Heart right ventricle (tissue), 16 donors: ENCODE measurements around the gene GALNT18. TPM values are rescaled to one million over a fixed set of nuclear protein-coding genes. Genes with fewer than 3 reads are reported as not detected.

Experiments used
- ATAC-seq, 8 donors: fragments of 200-7000 bp; cut with Tn5 transposase; one replicate each; pipeline ENCODE4 v1.9.1; 2020; ENCODE audit warnings: mild to moderate bottlenecking in 8 of 8, moderate library complexity in 8 of 8, moderate number of reproducible peaks in 1 of 8
- DNase-seq, 2 donors: peaks; one replicate each; pipeline ENCODE4 v3.0.0-alpha.2; 2020
- H3K27ac ChIP-seq, 10 donors: fragments of 200-600 bp; sonication (generic) in 2 of 10; one replicate each; pipeline versions ENCODE4 v1.5.0 to v1.8.0; 2020 to 2022; ENCODE audit warnings: mild to moderate bottlenecking in 3 of 10
- H3K27me3 ChIP-seq, 7 donors: fragments of 200-600 bp; one replicate each; pipeline ENCODE4 v1.8.0; 2021 to 2022; ENCODE audit warnings: mild to moderate bottlenecking in 2 of 7
- H3K36me3 ChIP-seq, 9 donors: fragments of 200-600 bp; sonication (generic) in 1 of 9; one replicate each; pipeline versions ENCODE4 v1.5.0 to v1.8.0; 2020 to 2022; ENCODE audit warnings: mild to moderate bottlenecking in 2 of 9
- H3K4me1 ChIP-seq, 9 donors: fragments of 200-600 bp; sonication (generic) in 1 of 9; one replicate each; pipeline versions ENCODE4 v1.5.0 to v1.8.0; 2020 to 2022; ENCODE audit warnings: mild to moderate bottlenecking in 4 of 9
- H3K4me3 ChIP-seq, 10 donors: fragments of 200-600 bp; sonication (generic) in 2 of 10; one replicate each; pipeline versions ENCODE4 v1.5.0 to v1.8.0; 2020 to 2022; ENCODE audit warnings: mild to moderate bottlenecking in 7 of 10, moderate library complexity in 2 of 10
- H3K9me3 ChIP-seq, 11 donors: fragments of 200-600 bp in 10 of 11; sonication (generic) in 2 of 11; one replicate each; pipeline versions ENCODE4 v1.5.0 to v1.8.0; 2013 to 2022; ENCODE audit warnings: mild to moderate bottlenecking in 2 of 11, control low read depth in 1 of 11, moderate library complexity in 1 of 11
- CTCF ChIP-seq, 9 donors: fragments of 200-600 bp; sonication (generic) in 2 of 9; IDR thresholded peaks; one replicate each; pipeline versions ENCODE4 v1.5.0 to v1.8.0; 2021 to 2022; ENCODE audit warnings: antibody characterized with exemption in 9 of 9, mild to moderate bottlenecking in 5 of 9, moderate library complexity in 1 of 9
- WGBS, 2 donors: extraction: QIAGEN DNeasy Blood & Tissue Kit; methylation state at CpG; one replicate each; pipeline ENCODE4 v1.1.7; 2013; ENCODE audit warnings: inconsistent platforms in 1 of 2; 5-methylcytosine and 5-hydroxymethylcytosine counted together
- intact Hi-C, 10 donors: fragments of 100-400 bp; cut with DNase I; formaldehyde crosslinking; loops; one replicate each; pipeline versions ENCODE4 v1.11.1 to v1.14.2; 2022
- polyA plus RNA-seq, 2 donors: library from polyadenylated mRNA; stranded (reverse); fragments of 200-250 nt; gene quantifications; one replicate each; pipeline ENCODE4 v1.2.3, GENCODE V29; 2013
- total RNA-seq, 10 donors: library from RNA; stranded (reverse); fragmentation: NEBNext Ultra II Directional in 3 of 10; extraction: Animal tissue kit (Norgen Biotek cat#: 25700) in 3 of 10; gene quantifications; one replicate each; pipeline versions ENCODE4 v1.2.1 to v1.2.4, GENCODE V29; 2021 to 2023
- donor health status: Arrhythmogenic right ventricular cardiomyopathy.
- donor health status: ischemic (EF 13 %, LVEDD 7.1; RV severe dilation, severe dysfunction).
- donor health status: healthy with polysubstance abuse.
- donor health status: DM: no; HTN: yes; CAD: no.
- donor health status: DM: no; HTN: no; CAD: no.
- donor health status: ischemic (EF 25% LVEDD 6.9; RV normal size, moderate dysfunction).
- donor health status: ischemic (EF 25% LVEDD 5.7; RV mildly dilated, moderate dysfunction).
- donor health status: healthy.
- donor health status: DM: yes; HTN: yes; CAD: no.
- donor health status: Ischemic cardiomyopathy.
- donor health status: ischemic (EF 35%, LVEDD 5.7; RV mildly dilated, moderate dysfunction).
- donor health status: nonischemic (EF 11% LVEDD 7.7; RV severe dilation, severe dysfunction).
- donor health status: DM: yes; HTN: yes; CAD: no.
- donor health status: PGD.
- donor health status: ischemic (EF 29% LVEDD 5.4; RV normal size, mild dysfunction).
- donor health status: nonischemic (EF 23%, LVEDD 6.1; RV moderate dilation, normal function).

Gene GALNT18
- total and polyA plus RNA-seq, 12 donors: 7.0 to 29.0 (median 15.6) TPM

- no peak for ATAC-seq
- no peak overlapping the region for H3K27ac ChIP-seq
- no peak for TF ChIP-seq CTCF (IDR thresholded peaks at IDR 0.05)
- no peaks in the 10 kb centered on the region for H3K27me3 ChIP-seq
- 87 to 88% methylated on average over 11 of the region's 11 CpGs for WGBS, 2 donors
- H3K36me3 ChIP-seq: no peaks in the 10 kb centered on the region
- H3K4me3 ChIP-seq: no peak overlapping the region
- peaks cover 0 to 43% (median 19%) of the 10 kb centered on the region in 9 donors for H3K4me1 ChIP-seq
- intact Hi-C loops: no loop called here
- no peaks in the 10 kb centered on the region for H3K9me3 ChIP-seq
- no peak for DNase-seq
Measured at GRCh38 chr11:11483627-11484026, 138.2 kb downstream of the GALNT18 start.

GRCh38 chr11:11482730-11483129 is 139.1 kb downstream of the GALNT18 start:
- intact Hi-C loops: no loop called here
- ATAC-seq (no peak), DNase-seq (no peak)
- Histone ChIP-seq H3K4me3 (no peak overlapping the region), H3K4me1 (peaks cover 0 to 44% (median 19%) of the 10 kb centered on the region in 9 donors), H3K9me3 (no peaks in the 10 kb centered on the region), H3K27ac (no peak overlapping the region), H3K36me3 (no peaks in the 10 kb centered on the region), H3K27me3 (no peaks in the 10 kb centered on the region)
- WGBS, 2 donors: 85 to 90% methylated on average over 3 of the region's 3 CpGs
- TF ChIP-seq CTCF (IDR thresholded peaks at IDR 0.05): no peak

- ATAC-seq (peak; percentile 75 to 97 (median 95)), DNase-seq (peak in 1 of 2 donors; percentile 38)
- Histone ChIP-seq H3K4me3 (no peak overlapping the region), H3K9me3 (no peaks in the 10 kb centered on the region), H3K27me3 (no peaks in the 10 kb centered on the region), H3K4me1 (peaks cover 0 to 58% (median 22%) of the 10 kb centered on the region in 9 donors), H3K36me3 (no peaks in the 10 kb centered on the region), H3K27ac (peak overlapping the region in 5 of 10 donors; percentile 7 to 62 (median 16))
- WGBS, 2 donors: 46 to 62% methylated on average over 4 of the region's 4 CpGs
- intact Hi-C loops: no loop called here
- no peak for TF ChIP-seq CTCF (IDR thresholded peaks at IDR 0.05)
Measured at GRCh38 chr11:11481371-11481770, 140.4 kb downstream of the GALNT18 start.

- no peak for DNase-seq
- 74 to 85% methylated on average over 2 of the region's 3 CpGs for WGBS, 2 donors
- H3K4me3 ChIP-seq: no peak overlapping the region
- TF ChIP-seq CTCF (IDR thresholded peaks at IDR 0.05): no peak
- no peaks in the 10 kb centered on the region for H3K36me3 ChIP-seq
- H3K9me3 ChIP-seq: no peaks in the 10 kb centered on the region
- intact Hi-C loops: no loop called here
- peak overlapping the region in 3 of 10 donors; percentile 7 to 62 (median 16) for H3K27ac ChIP-seq
- no peaks in the 10 kb centered on the region for H3K27me3 ChIP-seq
- H3K4me1 ChIP-seq: peaks cover 0 to 60% (median 22%) of the 10 kb centered on the region in 9 donors
- peak in 2 of 8 donors; percentile 7 to 60 for ATAC-seq
Measured at GRCh38 chr11:11480971-11481370, 140.8 kb downstream of the GALNT18 start.
